Smooth muscle cell (in vitro differentiated cells): ENCODE measurements around the gene USP17L26. TPM values are rescaled to one million over a fixed set of nuclear protein-coding genes. Genes with fewer than 3 reads are reported as not detected.
"Not testable (repeated sequence)": the region's sequence is repeated elsewhere in the genome, so short reads cannot be mapped to it uniquely, and the experiment has no call there.

Experiments
- DNase-seq: peaks from one replicate; lab custom pipeline; 2025; ENCODE audit not compliant: unreplicated experiment; lab: John Stamatoyannopoulos, UW
- H2AFZ ChIP-seq: fragments of 200-600 bp; sonication (generic); 2 replicates; pipeline ENCODE4 v1.6.0; 2016; ENCODE audit warnings: antibody characterized with exemption, low read depth, mild to moderate bottlenecking
- H3F3A ChIP-seq: fragments of 200-600 bp; sonication (generic); 2 replicates; pipeline ENCODE4 v1.6.0; 2017; ENCODE audit warnings: antibody characterized with exemption, low read depth
- H3K27ac ChIP-seq: fragments of 200-600 bp; sonication (generic); 2 replicates; pipeline ENCODE4 v1.5.1; 2016; ENCODE audit warnings: low read depth, mild to moderate bottlenecking
- H3K27me3 ChIP-seq: fragments of 200-600 bp; sonication (generic); 2 replicates; pipeline ENCODE4 v1.6.1; 2016; ENCODE audit warnings: low read depth, mild to moderate bottlenecking
- H3K36me3 ChIP-seq: fragments of 200-600 bp; sonication (generic); 2 replicates; pipeline ENCODE4 v1.5.1; 2016; ENCODE audit warnings: low read depth
- H3K4me1 ChIP-seq: fragments of 200-600 bp; sonication (generic); 2 replicates; pipeline ENCODE4 v1.5.1; 2016; ENCODE audit warnings: low read depth
- H3K4me2 ChIP-seq: fragments of 200-600 bp; sonication (generic); 2 replicates; pipeline ENCODE4 v1.6.0; 2016; ENCODE audit warnings: mild to moderate bottlenecking
- H3K4me3 ChIP-seq: fragments of 200-600 bp; sonication (generic); 2 replicates; pipeline ENCODE4 v1.5.1; 2016; ENCODE audit warnings: mild to moderate bottlenecking
- H3K79me2 ChIP-seq: fragments of 200-600 bp; sonication (generic); 2 replicates; pipeline ENCODE4 v1.6.0; 2016; ENCODE audit warnings: low read depth, mild to moderate bottlenecking
- H3K9ac ChIP-seq: fragments of 200-600 bp; sonication (generic); 2 replicates; pipeline ENCODE4 v1.6.0; 2016; ENCODE audit warnings: low read depth
- H3K9me3 ChIP-seq: fragments of 200-600 bp; sonication (generic); replicated peaks from 2 replicates; pipeline ENCODE4 v1.5.1; 2016; ENCODE audit warnings: low read depth
- H4K20me1 ChIP-seq: fragments of 200-600 bp; sonication (generic); 2 replicates; pipeline ENCODE4 v1.6.0; 2016; ENCODE audit warnings: low read depth
- WGBS: methylation state at CpG from one replicate; pipeline ENCODE4 v1.1.7; 2016; ENCODE audit warnings: low lambda C conversion rate; 5-methylcytosine and 5-hydroxymethylcytosine counted together
- polyA plus RNA-seq: library from polyadenylated mRNA; unstranded; fragments of >200 nt; fragmentation: Nextera tagmentation; extraction: Ambion mirVana; gene quantifications from 2 replicates; pipeline ENCODE4 v1.2.1, GENCODE V29; 2016
- total RNA-seq: library from RNA; depleted of rRNA; stranded (reverse); fragments of >200 nt; gene quantifications from 2 replicates; pipeline ENCODE4 v1.2.3, GENCODE V29; 2014

The USP17L26 gene
- not detected in 2 replicates for total RNA-seq
- not detected in 2 replicates for polyA plus RNA-seq

- not testable (repeated sequence) for H3K4me2 ChIP-seq, H3K27me3 ChIP-seq, H4K20me1 ChIP-seq, H3F3A ChIP-seq, H3K27ac ChIP-seq, DNase-seq, H3K9ac ChIP-seq, H3K79me2 ChIP-seq, H3K4me3 ChIP-seq, H2AFZ ChIP-seq, H3K4me1 ChIP-seq, H3K9me3 ChIP-seq, H3K36me3 ChIP-seq
- WGBS, result no CpG with 5 or more reads among the region's 15 CpGs
These were observed at the start of gene USP17L26 for GRCh38 chr4:9334358-9334757. USP17L26 (plus strand) TSS chr4:9334658; CDS start chr4:9334658, 0 bp downstream.

GRCh38 chr4:9324191-9324590, 10.3 kb upstream of the USP17L26 start:
- not testable (repeated sequence) for H3K27ac ChIP-seq, H3K36me3 ChIP-seq, H2AFZ ChIP-seq, H3K4me2 ChIP-seq, H4K20me1 ChIP-seq, H3K4me1 ChIP-seq, H3K27me3 ChIP-seq, H3K9ac ChIP-seq, H3K4me3 ChIP-seq, H3F3A ChIP-seq, H3K79me2 ChIP-seq, H3K9me3 ChIP-seq, DNase-seq
- 74% methylated on average over 5 of the region's 13 CpGs for WGBS

GRCh38 chr4:9324865-9325264, 9.6 kb upstream of the USP17L26 start, which contains the start of gene USP17L24:
USP17L24 (plus strand) TSS chr4:9325165; CDS start chr4:9325165, 0 bp downstream.
- not testable (repeated sequence) for H3K9ac ChIP-seq, H3K36me3 ChIP-seq, H3K27ac ChIP-seq

GRCh38 chr4:9329611-9330010, 4.8 kb upstream of the USP17L26 start, which contains the start of gene USP17L25:
USP17L25 (plus strand) TSS chr4:9329911; CDS start chr4:9329911, 0 bp downstream.
- H3F3A ChIP-seq, H3K4me2 ChIP-seq, H3K79me2 ChIP-seq, H3K36me3 ChIP-seq, H3K9me3 ChIP-seq, H3K27me3 ChIP-seq, H3K4me1 ChIP-seq, H4K20me1 ChIP-seq, H3K27ac ChIP-seq, H3K4me3 ChIP-seq, H2AFZ ChIP-seq, H3K9ac ChIP-seq, DNase-seq: not testable (repeated sequence)
- no CpG with 5 or more reads among the region's 15 CpGs for WGBS

More at GRCh38 chr4:9324865-9325264, 9.6 kb upstream of the USP17L26 start, which contains the start of gene USP17L24:
- H3K79me2 ChIP-seq, H2AFZ ChIP-seq, H3K4me1 ChIP-seq, DNase-seq, H3F3A ChIP-seq, H3K4me2 ChIP-seq, H3K27me3 ChIP-seq, H3K9me3 ChIP-seq, H4K20me1 ChIP-seq, H3K4me3 ChIP-seq: not testable (repeated sequence)
- WGBS, result no CpG with 5 or more reads among the region's 15 CpGs

GRCh38 chr4:9339103-9339502, 4.6 kb downstream of the USP17L26 start, which contains the start of gene USP17L5:
USP17L5 (plus strand) TSS chr4:9339403; CDS start chr4:9339403, 0 bp downstream.
- not testable (repeated sequence) for H3K4me3 ChIP-seq, H3F3A ChIP-seq, H3K27ac ChIP-seq, H4K20me1 ChIP-seq, H3K4me1 ChIP-seq, H3K9me3 ChIP-seq, H3K9ac ChIP-seq, DNase-seq, H3K27me3 ChIP-seq, H3K36me3 ChIP-seq, H3K79me2 ChIP-seq, H3K4me2 ChIP-seq, H2AFZ ChIP-seq
- no CpG with 5 or more reads among the region's 15 CpGs for whole genome bisulfite sequencing

GRCh38 chr4:9343848-9344247, 9.4 kb downstream of the USP17L26 start, which contains the start of gene USP17L27:
USP17L27 (plus strand) TSS chr4:9344148; CDS start chr4:9344148, 0 bp downstream.
- H3K27ac ChIP-seq, H3K4me2 ChIP-seq, DNase-seq, H3K36me3 ChIP-seq, H3K27me3 ChIP-seq, H3K4me1 ChIP-seq, H2AFZ ChIP-seq, H3K79me2 ChIP-seq, H3F3A ChIP-seq, H3K9me3 ChIP-seq, H4K20me1 ChIP-seq, H3K9ac ChIP-seq, H3K4me3 ChIP-seq: not testable (repeated sequence)
- no CpG with 5 or more reads among the region's 15 CpGs for WGBS

GRCh38 chr4:9348593-9348992, 14.1 kb downstream of the USP17L26 start, which contains the start of gene USP17L28:
USP17L28 (plus strand) TSS chr4:9348893; CDS start chr4:9348893, 0 bp downstream.
- H3K4me2 ChIP-seq, H3K27ac ChIP-seq, H3K79me2 ChIP-seq, H3K4me3 ChIP-seq, H3K9ac ChIP-seq, H3K9me3 ChIP-seq, H2AFZ ChIP-seq, H3K27me3 ChIP-seq, H4K20me1 ChIP-seq, DNase-seq, H3K4me1 ChIP-seq, H3F3A ChIP-seq, H3K36me3 ChIP-seq: not testable (repeated sequence)
- WGBS, result no CpG with 5 or more reads among the region's 15 CpGs

GRCh38 chr4:9350866-9351265, 16.4 kb downstream of the USP17L26 start:
- not testable (repeated sequence) for H3K36me3 ChIP-seq, H3K9ac ChIP-seq, H3K4me2 ChIP-seq, H3K4me1 ChIP-seq, H3K27ac ChIP-seq, H4K20me1 ChIP-seq, H3K27me3 ChIP-seq, H3K4me3 ChIP-seq, DNase-seq, H3F3A ChIP-seq, H3K9me3 ChIP-seq, H2AFZ ChIP-seq, H3K79me2 ChIP-seq
- WGBS, result no CpG with 5 or more reads among the region's 18 CpGs
